ENCODE results near the gene CLEC16A.

DNA sequence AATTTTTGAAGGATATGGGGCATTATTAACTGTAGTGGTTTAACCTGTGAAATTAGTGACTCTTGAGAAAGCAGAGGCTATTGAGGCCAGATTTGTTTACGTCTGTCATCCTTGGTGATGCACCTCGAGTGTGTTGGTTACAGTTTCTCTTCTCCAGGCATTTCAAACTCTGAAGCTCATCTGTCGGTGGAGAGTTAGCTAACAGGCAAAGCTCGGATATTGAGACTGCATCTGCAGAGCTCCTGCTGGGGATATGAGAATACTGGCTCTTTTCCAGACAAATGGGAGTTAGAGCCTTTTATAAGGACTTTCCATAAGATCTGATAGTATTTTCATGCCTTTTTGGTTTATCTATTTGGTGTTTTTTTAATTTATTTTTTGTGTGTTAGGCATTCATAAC, 6.7 kb downstream of the CLEC16A start:
- no peak for TF ChIP-seq TAF1 (IDR thresholded peaks at IDR 0.05; ENCODE audit: low read depth)
- TF ChIP-seq, protein P1, sequence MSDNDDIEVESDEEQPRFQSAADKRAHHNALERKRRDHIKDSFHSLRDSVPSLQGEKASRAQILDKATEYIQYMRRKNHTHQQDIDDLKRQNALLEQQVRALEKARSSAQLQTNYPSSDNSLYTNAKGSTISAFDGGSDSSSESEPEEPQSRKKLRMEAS (IDR thresholded peaks at IDR 0.05), result no peak
- no peak for TF ChIP-seq RAD21 (IDR thresholded peaks at IDR 0.05; ENCODE audit: low read depth)
- TF ChIP-seq EP300 (IDR thresholded peaks at IDR 0.05; ENCODE audit: borderline replicate concordance), result no peak
- no peak for TF ChIP-seq USF1 (IDR thresholded peaks at IDR 0.05)
- TF ChIP-seq YY1 (IDR thresholded peaks at IDR 0.05; ENCODE audit: low read depth), result no peak
